ENCODE results near the gene PPP1R2B.

DNA sequence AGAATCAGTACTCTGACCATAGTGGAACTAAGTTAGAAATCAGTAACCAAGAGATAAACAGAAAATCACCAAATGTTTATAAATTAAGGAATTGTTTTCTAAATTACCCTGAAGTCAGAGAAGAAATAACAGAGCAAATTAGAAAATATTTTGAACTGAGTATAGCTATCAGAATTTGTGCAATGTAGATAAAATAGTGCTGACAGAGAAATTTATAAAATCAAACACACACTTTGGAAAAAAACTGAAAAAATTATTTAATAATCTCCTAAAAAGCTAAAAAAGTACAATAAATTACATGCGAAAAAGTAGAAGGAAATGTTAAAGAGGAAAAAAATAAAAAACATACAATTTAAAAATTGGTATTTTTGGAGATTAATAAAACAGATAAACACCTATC is 37.1 kb upstream of the PPP1R2B start:
- TF ChIP-seq, protein P1, sequence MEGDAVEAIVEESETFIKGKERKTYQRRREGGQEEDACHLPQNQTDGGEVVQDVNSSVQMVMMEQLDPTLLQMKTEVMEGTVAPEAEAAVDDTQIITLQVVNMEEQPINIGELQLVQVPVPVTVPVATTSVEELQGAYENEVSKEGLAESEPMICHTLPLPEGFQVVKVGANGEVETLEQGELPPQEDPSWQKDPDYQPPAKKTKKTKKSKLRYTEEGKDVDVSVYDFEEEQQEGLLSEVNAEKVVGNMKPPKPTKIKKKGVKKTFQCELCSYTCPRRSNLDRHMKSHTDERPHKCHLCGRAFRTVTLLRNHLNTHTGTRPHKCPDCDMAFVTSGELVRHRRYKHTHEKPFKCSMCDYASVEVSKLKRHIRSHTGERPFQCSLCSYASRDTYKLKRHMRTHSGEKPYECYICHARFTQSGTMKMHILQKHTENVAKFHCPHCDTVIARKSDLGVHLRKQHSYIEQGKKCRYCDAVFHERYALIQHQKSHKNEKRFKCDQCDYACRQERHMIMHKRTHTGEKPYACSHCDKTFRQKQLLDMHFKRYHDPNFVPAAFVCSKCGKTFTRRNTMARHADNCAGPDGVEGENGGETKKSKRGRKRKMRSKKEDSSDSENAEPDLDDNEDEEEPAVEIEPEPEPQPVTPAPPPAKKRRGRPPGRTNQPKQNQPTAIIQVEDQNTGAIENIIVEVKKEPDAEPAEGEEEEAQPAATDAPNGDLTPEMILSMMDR (conservative IDR thresholded peaks at IDR 0.05 in 1 of 2, IDR thresholded peaks at IDR 0.05 in 1 of 2; ENCODE audit: low read depth in 1 of 2, low read length in 2 of 2) = no peak
- no peak for TF ChIP-seq EZH2 (IDR thresholded peaks at IDR 0.05; ENCODE audit: low read length, missing control alignments)
